SK-N-SH (cell line): Measurements from ENCODE around the gene FADS1. TPM values are rescaled to one million over a fixed set of nuclear protein-coding genes. Genes with fewer than 3 reads are reported as not detected.

Experiments used
- CTCF ChIA-PET: fragments of 300-600, 350-600 bp; formaldehyde crosslinking; extraction: SDS; loops from one replicate; lab custom pipeline; 2021; lab: Yijun Ruan, JAX
- POLR2A ChIA-PET: fragments of 350-600 bp; sonication (Branson Sonifier 250); formaldehyde crosslinking; extraction: SDS; loops from one replicate; lab custom pipeline; 2020; ENCODE audit warnings: antibody characterized with exemption, inconsistent platforms; lab: Yijun Ruan, JAX
- DNase-seq: peaks from one replicate; pipeline ENCODE4 v3.0.0; 2012
- H2AFZ ChIP-seq: fragments of 200-600 bp; sonication (generic); 2 replicates; pipeline ENCODE4 v1.8.1; 2016; ENCODE audit warnings: antibody characterized with exemption, mild to moderate bottlenecking, low read depth
- H3F3A ChIP-seq: fragments of 200-600 bp; sonication (generic); replicated peaks from 2 replicates; pipeline ENCODE3; 2016; ENCODE audit warnings: antibody characterized with exemption, mild to moderate bottlenecking; ENCODE audit not compliant: insufficient read depth
- H3K27ac ChIP-seq, 2 experiments: fragments of 200-500 bp in 1 of 2; fragments of 200-600 bp in 1 of 2; sonication (Bioruptor generic) in 1 of 2; sonication (generic), shearing (Covaris generic) in 1 of 2; 2 replicates each; pipeline versions ENCODE4 v1.5.1 to v1.6.1; 2014 to 2016; ENCODE audit warnings: low read depth in 2 of 2, inconsistent platforms in 1 of 2, low read length in 1 of 2, mild to moderate bottlenecking in 1 of 2, mixed read lengths in 1 of 2
- H3K27me3 ChIP-seq: fragments of 200-600 bp; sonication (generic), shearing (Covaris generic); 2 replicates; pipeline ENCODE4 v1.6.1; 2016; ENCODE audit warnings: mixed run types; ENCODE audit not compliant: insufficient read depth
- H3K36me3 ChIP-seq, 2 experiments: fragments of 200-500 bp in 1 of 2; fragments of 200-600 bp in 1 of 2; sonication (Bioruptor generic) in 1 of 2; sonication (generic) in 1 of 2; replicated peaks in 1 of 2; 2 replicates each; pipeline versions ENCODE3 to v1.5.1; 2014 to 2016; ENCODE audit warnings: low read length in 1 of 2, mild to moderate bottlenecking in 1 of 2; ENCODE audit not compliant: insufficient read depth in 2 of 2, control insufficient read depth in 1 of 2
- H3K4me1 ChIP-seq, 2 experiments: fragments of 200-500 bp in 1 of 2; fragments of 200-600 bp in 1 of 2; sonication (Bioruptor generic) in 1 of 2; sonication (generic), shearing (Covaris generic) in 1 of 2; 2 replicates each; pipeline versions ENCODE4 v1.5.1 to v1.6.1; 2014 to 2016; ENCODE audit warnings: low read depth in 1 of 2, low read length in 1 of 2, mixed run types in 1 of 2; ENCODE audit not compliant: insufficient read depth in 2 of 2, control insufficient read depth in 1 of 2
- H3K4me2 ChIP-seq: fragments of 200-600 bp; sonication (generic), shearing (Covaris generic); 2 replicates; pipeline ENCODE4 v1.6.1; 2017; ENCODE audit warnings: mixed run types
- H3K4me3 ChIP-seq, 2 experiments: fragments of 200-500 bp in 1 of 2; fragments of 200-600 bp in 1 of 2; sonication (Bioruptor generic) in 1 of 2; sonication (generic), shearing (Covaris generic) in 1 of 2; 2 replicates each; pipeline versions ENCODE4 v1.5.1 to v1.8.1; 2014 to 2016; ENCODE audit warnings: low read depth in 2 of 2, inconsistent platforms in 1 of 2, low read length in 1 of 2, mild to moderate bottlenecking in 1 of 2, mixed read lengths in 1 of 2, moderate library complexity in 1 of 2
- H3K79me2 ChIP-seq: fragments of 200-600 bp; sonication (generic); 2 replicates; pipeline ENCODE4 v1.8.1; 2017; ENCODE audit warnings: mild to moderate bottlenecking; ENCODE audit not compliant: insufficient read depth
- H3K9ac ChIP-seq: fragments of 200-600 bp; sonication (generic); 2 replicates; pipeline ENCODE4 v1.6.1; 2017; ENCODE audit warnings: mixed run types
- H3K9me2 ChIP-seq: fragments of 200-600 bp; sonication (generic); 2 replicates; pipeline ENCODE4 v1.6.1; 2017; ENCODE audit warnings: mixed run types
- H3K9me3 ChIP-seq: fragments of 200-600 bp; sonication (generic); 2 replicates; pipeline ENCODE4 v1.6.1; 2017; ENCODE audit warnings: mixed run types, mild to moderate bottlenecking, moderate library complexity
- H4K20me1 ChIP-seq: fragments of 200-600 bp; sonication (generic); 2 replicates; pipeline ENCODE4 v1.6.1; 2017; ENCODE audit warnings: mild to moderate bottlenecking, mixed run types; ENCODE audit not compliant: insufficient read depth
- ELF1 ChIP-seq: IDR thresholded peaks from 2 replicates; pipeline ENCODE4 v1.4.0; 2012
- EZH2phosphoT487 ChIP-seq: fragments of 200-600 bp; sonication (generic); IDR thresholded peaks from 2 replicates; pipeline ENCODE4 v1.6.1; 2017; ENCODE audit warnings: low read depth, mixed run types, mild to moderate bottlenecking, antibody characterized with exemption, moderate library complexity, borderline replicate concordance
- FOSL2 ChIP-seq: IDR thresholded peaks from 2 replicates; pipeline ENCODE4 v1.4.0; 2012; ENCODE audit warnings: low read depth, mild to moderate bottlenecking, moderate library complexity, borderline replicate concordance
- FOXM1 ChIP-seq: IDR thresholded peaks from 2 replicates; pipeline ENCODE4 v1.4.0; 2012; ENCODE audit warnings: low read depth, mild to moderate bottlenecking
- GABPA ChIP-seq: IDR thresholded peaks from 2 replicates; pipeline ENCODE4 v1.4.0; 2012; ENCODE audit warnings: low read depth, mild to moderate bottlenecking
- NFIC ChIP-seq: IDR thresholded peaks from 2 replicates; pipeline ENCODE4 v1.4.0; 2012; ENCODE audit warnings: borderline replicate concordance
- NRF1 ChIP-seq: IDR thresholded peaks from 2 replicates; pipeline ENCODE4 v1.6.1; 2012; ENCODE audit warnings: low read depth, mild to moderate bottlenecking, low read length
- RAD21 ChIP-seq: IDR thresholded peaks from 2 replicates; pipeline ENCODE4 v1.6.1; 2012; ENCODE audit warnings: mild to moderate bottlenecking, low read length
- RCOR1 ChIP-seq: fragments of 150-350 bp; IDR thresholded peaks from 2 replicates; pipeline ENCODE4 v1.6.1; 2017; ENCODE audit warnings: antibody characterized with exemption, low read length
- RXRA ChIP-seq: IDR thresholded peaks from 2 replicates; pipeline ENCODE4 v1.4.0; 2012; ENCODE audit warnings: low read depth, mild to moderate bottlenecking, borderline replicate concordance
- SIN3A ChIP-seq: IDR thresholded peaks from 2 replicates; pipeline ENCODE4 v1.6.1; 2012; ENCODE audit warnings: low read depth, mild to moderate bottlenecking, low read length, moderate library complexity, borderline replicate concordance
- SMC3 ChIP-seq: IDR thresholded peaks from 2 replicates; pipeline ENCODE4 v1.6.1; 2012; ENCODE audit warnings: low read depth, low read length, improper control_type of control experiment
- TEAD4 ChIP-seq: IDR thresholded peaks from 2 replicates; pipeline ENCODE4 v1.4.0; 2012; ENCODE audit warnings: mild to moderate bottlenecking, borderline replicate concordance; ENCODE audit not compliant: insufficient read depth
- YY1 ChIP-seq: IDR thresholded peaks from 2 replicates; pipeline ENCODE4 v1.4.0; 2012; ENCODE audit warnings: low read depth, mild to moderate bottlenecking
- WGBS: methylation state at CpG from one replicate; pipeline ENCODE4 v1.1.6; 2017; ENCODE audit warnings: low lambda C conversion rate; 5-methylcytosine and 5-hydroxymethylcytosine counted together
- polyA plus RNA-seq, 3 experiments: library from polyadenylated mRNA; depleted of rRNA; stranded (reverse); fragments of >200 nt; gene quantifications; 2 replicates each; pipeline ENCODE4 v1.2.3, GENCODE V29; 2012
- TF ChIP-seq, protein P1 (sequence below): IDR thresholded peaks from 2 replicates; pipeline ENCODE4 v1.4.0; 2012; ENCODE audit warnings: low read depth, borderline replicate concordance
- TF ChIP-seq, protein P2 (sequence below): IDR thresholded peaks from 2 replicates; pipeline ENCODE4; 2012
- TF ChIP-seq, protein P3 (sequence below): IDR thresholded peaks from 2 replicates; pipeline ENCODE4 v1.4.0; 2012; ENCODE audit warnings: low read depth
- TF ChIP-seq, protein P4 (sequence below): fragments of 150-350 bp; IDR thresholded peaks from 2 replicates; pipeline ENCODE4 v1.6.1; 2016; ENCODE audit warnings: mild to moderate bottlenecking, low read depth, low read length
- TF ChIP-seq, protein P5 (sequence below): IDR thresholded peaks from 2 replicates; pipeline ENCODE4 v1.6.1; 2012; ENCODE audit warnings: mild to moderate bottlenecking, low read depth, low read length, moderate library complexity

The FADS1 gene
- polyA plus RNA-seq, 1 of the 3 experiments (the other 2 are of a cell fraction), result 20.6 TPM

DNA sequence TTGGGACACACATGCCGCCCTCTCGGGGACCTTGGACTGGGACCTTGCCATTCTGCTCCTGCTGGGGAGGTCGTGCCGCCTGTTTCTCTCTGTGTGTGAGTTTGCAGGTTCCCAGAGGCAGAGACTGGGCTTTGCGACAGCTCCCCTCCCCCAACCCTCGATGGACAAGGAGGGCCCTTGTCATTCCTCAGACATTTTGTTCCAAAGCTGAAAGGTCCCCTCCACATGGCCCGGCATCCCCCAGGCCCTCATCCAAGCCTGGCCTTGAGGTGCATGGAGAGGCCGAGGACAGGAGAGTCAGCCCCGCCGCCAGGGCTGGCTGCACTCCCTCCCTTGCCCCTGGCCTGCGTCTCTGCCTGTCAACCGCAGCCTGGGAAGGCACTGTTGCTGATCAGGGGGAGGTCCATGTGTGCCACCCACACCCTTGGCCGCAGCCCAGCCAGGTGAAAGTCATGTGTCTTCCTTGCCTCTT, 36.9 kb upstream of the FADS1 start:
- no peaks in the 10 kb centered on the region for H4K20me1 ChIP-seq
- ChIA-PET POLR2A (no interaction called here), CTCF (interaction anchor here (1.0 to 1.9 kb wide), 6 partner anchors 10 to 254 kb away, joined by 3 to 6 read pairs (median 4); no protein-coding TSS in a partner anchor)
- no peaks in the 10 kb centered on the region for H3K27me3 ChIP-seq
- H3K4me3 ChIP-seq, result no peak overlapping the region
- no peaks in the 10 kb centered on the region for H3K9me3 ChIP-seq
- WGBS, result 95% methylated on average over 4 of the region's 13 CpGs
- H3F3A ChIP-seq, result no peaks in the 10 kb centered on the region
- no peaks in the 10 kb centered on the region for H3K9me2 ChIP-seq
- H3K27ac ChIP-seq, result no peak overlapping the region
- H2AFZ ChIP-seq, result no peak overlapping the region
- H3K4me1 ChIP-seq, result peaks cover 3 to 7% of the 10 kb centered on the region in 2 experiments; a peak in 2 of 4 replicates
- TF ChIP-seq, protein P1, sequence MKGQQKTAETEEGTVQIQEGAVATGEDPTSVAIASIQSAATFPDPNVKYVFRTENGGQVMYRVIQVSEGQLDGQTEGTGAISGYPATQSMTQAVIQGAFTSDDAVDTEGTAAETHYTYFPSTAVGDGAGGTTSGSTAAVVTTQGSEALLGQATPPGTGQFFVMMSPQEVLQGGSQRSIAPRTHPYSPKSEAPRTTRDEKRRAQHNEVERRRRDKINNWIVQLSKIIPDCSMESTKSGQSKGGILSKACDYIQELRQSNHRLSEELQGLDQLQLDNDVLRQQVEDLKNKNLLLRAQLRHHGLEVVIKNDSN, result no peak
- TF ChIP-seq RCOR1, result no peak
- no peak for TF ChIP-seq FOXM1
- TF ChIP-seq ELF1, result no peak
- TF ChIP-seq NFIC, result no peak
- no peak for TF ChIP-seq FOSL2
- TF ChIP-seq, protein P2, sequence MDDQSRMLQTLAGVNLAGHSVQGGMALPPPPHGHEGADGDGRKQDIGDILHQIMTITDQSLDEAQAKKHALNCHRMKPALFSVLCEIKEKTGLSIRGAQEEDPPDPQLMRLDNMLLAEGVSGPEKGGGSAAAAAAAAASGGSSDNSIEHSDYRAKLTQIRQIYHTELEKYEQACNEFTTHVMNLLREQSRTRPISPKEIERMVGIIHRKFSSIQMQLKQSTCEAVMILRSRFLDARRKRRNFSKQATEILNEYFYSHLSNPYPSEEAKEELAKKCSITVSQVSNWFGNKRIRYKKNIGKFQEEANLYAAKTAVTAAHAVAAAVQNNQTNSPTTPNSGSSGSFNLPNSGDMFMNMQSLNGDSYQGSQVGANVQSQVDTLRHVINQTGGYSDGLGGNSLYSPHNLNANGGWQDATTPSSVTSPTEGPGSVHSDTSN, result no peak
- TF ChIP-seq RXRA, result no peak
- TF ChIP-seq RAD21, result no peak
- TF ChIP-seq, protein P3, sequence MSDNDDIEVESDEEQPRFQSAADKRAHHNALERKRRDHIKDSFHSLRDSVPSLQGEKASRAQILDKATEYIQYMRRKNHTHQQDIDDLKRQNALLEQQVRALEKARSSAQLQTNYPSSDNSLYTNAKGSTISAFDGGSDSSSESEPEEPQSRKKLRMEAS, result no peak
- no peak for TF ChIP-seq SMC3
- no peak for TF ChIP-seq NRF1
- H3K36me3 ChIP-seq, result peaks cover 10 to 47% of the 10 kb centered on the region in 2 experiments
- H3K9ac ChIP-seq, result no peak overlapping the region
- H3K4me2 ChIP-seq, result no peak overlapping the region
- no peak for DNase-seq
- no peaks in the 10 kb centered on the region for H3K79me2 ChIP-seq

DNA sequence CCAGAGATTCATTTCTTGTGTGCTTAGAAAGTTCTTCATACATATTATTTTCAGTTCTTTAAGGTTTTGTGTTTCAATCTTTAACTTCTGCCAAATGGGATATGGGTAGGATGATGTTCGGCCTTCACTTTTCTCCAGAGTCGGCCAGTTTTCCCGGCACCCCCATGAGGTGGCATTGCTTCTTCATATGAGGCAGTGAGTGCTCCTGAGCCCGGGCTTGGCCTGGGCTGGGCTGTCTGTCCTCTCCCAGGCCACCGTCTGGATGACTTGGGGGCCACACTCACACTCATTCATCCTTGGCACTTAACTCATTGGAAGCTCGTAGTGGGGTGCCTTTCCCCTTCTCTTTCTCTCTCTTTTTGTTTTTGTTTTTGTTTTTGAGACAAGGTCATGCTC, 35.1 kb upstream of the FADS1 start:
- Histone ChIP-seq H3K27ac (no peak overlapping the region), H3K27me3 (no peaks in the 10 kb centered on the region), H4K20me1 (no peaks in the 10 kb centered on the region), H3K9ac (no peak overlapping the region), H3F3A (no peaks in the 10 kb centered on the region), H3K4me2 (no peak overlapping the region), H3K36me3 (peaks cover 7 to 49% of the 10 kb centered on the region in 2 experiments), H3K4me3 (no peak overlapping the region), H3K4me1 (peaks cover 3 to 7% of the 10 kb centered on the region in 2 experiments; a peak in 2 of 4 replicates), H3K9me2 (no peaks in the 10 kb centered on the region), H3K79me2 (no peaks in the 10 kb centered on the region), H2AFZ (no peak overlapping the region), H3K9me3 (no peaks in the 10 kb centered on the region)
- ChIA-PET POLR2A (interaction anchor here (0.7 kb wide), 1 partner anchor 37 kb away, joined by 3 read pairs; no protein-coding TSS in a partner anchor), CTCF (no interaction called here)
- 87% methylated on average over 5 of the region's 6 CpGs for WGBS
- no peak for DNase-seq
- no peak for TF ChIP-seq GABPA
- TF ChIP-seq TEAD4, result no peak
- TF ChIP-seq RXRA, result no peak
- no peak for TF ChIP-seq SIN3A
- no peak for TF ChIP-seq FOSL2
- TF ChIP-seq RAD21, result no peak
- TF ChIP-seq, protein P4, sequence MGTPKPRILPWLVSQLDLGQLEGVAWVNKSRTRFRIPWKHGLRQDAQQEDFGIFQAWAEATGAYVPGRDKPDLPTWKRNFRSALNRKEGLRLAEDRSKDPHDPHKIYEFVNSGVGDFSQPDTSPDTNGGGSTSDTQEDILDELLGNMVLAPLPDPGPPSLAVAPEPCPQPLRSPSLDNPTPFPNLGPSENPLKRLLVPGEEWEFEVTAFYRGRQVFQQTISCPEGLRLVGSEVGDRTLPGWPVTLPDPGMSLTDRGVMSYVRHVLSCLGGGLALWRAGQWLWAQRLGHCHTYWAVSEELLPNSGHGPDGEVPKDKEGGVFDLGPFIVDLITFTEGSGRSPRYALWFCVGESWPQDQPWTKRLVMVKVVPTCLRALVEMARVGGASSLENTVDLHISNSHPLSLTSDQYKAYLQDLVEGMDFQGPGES, result no peak
- TF ChIP-seq EZH2phosphoT487, result no peak
- no peak for TF ChIP-seq ELF1
- TF ChIP-seq, protein P5, sequence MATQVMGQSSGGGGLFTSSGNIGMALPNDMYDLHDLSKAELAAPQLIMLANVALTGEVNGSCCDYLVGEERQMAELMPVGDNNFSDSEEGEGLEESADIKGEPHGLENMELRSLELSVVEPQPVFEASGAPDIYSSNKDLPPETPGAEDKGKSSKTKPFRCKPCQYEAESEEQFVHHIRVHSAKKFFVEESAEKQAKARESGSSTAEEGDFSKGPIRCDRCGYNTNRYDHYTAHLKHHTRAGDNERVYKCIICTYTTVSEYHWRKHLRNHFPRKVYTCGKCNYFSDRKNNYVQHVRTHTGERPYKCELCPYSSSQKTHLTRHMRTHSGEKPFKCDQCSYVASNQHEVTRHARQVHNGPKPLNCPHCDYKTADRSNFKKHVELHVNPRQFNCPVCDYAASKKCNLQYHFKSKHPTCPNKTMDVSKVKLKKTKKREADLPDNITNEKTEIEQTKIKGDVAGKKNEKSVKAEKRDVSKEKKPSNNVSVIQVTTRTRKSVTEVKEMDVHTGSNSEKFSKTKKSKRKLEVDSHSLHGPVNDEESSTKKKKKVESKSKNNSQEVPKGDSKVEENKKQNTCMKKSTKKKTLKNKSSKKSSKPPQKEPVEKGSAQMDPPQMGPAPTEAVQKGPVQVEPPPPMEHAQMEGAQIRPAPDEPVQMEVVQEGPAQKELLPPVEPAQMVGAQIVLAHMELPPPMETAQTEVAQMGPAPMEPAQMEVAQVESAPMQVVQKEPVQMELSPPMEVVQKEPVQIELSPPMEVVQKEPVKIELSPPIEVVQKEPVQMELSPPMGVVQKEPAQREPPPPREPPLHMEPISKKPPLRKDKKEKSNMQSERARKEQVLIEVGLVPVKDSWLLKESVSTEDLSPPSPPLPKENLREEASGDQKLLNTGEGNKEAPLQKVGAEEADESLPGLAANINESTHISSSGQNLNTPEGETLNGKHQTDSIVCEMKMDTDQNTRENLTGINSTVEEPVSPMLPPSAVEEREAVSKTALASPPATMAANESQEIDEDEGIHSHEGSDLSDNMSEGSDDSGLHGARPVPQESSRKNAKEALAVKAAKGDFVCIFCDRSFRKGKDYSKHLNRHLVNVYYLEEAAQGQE, result no peak
- no peak for TF ChIP-seq YY1
